ENCODE results near the gene NLRC3. TPM values are rescaled to one million over a fixed set of nuclear protein-coding genes. Genes with fewer than 3 reads are reported as not detected.

NLRC3 gene
- total RNA-seq, 1 experiment from 2014 or later = 0.26 TPM

DNA sequence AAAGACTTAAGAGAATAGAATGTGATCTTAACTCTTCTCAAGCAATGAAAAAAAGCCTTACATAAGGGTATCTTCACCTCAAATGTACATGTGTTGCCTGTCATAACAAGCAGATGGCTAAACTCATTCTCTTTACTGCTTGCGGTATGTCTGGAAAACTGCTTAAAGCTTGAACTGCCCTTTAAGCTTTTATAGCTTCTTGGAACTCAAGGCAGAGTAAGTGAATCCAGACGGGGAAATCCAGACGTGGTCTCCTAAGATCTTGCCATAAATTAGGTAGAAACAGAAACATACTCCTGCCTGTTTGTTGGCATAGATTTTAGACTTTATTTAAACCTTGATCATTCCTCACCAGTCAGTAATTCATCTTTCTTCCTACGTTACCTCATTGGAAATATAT is 56.8 kb downstream of the NLRC3 start:
- ATAC-seq (no peak), DNase-seq (ENCODE audit: low read depth, low spot score) (no peak)
- BruUV-seq (replicated peaks) = no TSS peak
- no peak overlapping the region for H3K4me3 ChIP-seq (ENCODE audit: low read depth in 2 of 2, low read length in 2 of 2)
- H3K27me3 ChIP-seq (ENCODE audit: control insufficient read depth, insufficient read depth, low read length) = no peaks in the 10 kb centered on the region
- POLR2A ChIA-PET = interaction anchor here (0.6 kb wide), 1 partner anchor 392 kb away, joined by 3 read pairs; no protein-coding TSS in a partner anchor
- no peaks in the 10 kb centered on the region for H3K4me1 ChIP-seq (ENCODE audit: control insufficient read depth, insufficient read depth, low read length)
- CTCF ChIA-PET = no interaction called here
- no peak for TF ChIP-seq CTCF (IDR thresholded peaks at IDR 0.05)
- TF ChIP-seq TCF7L2 (IDR thresholded peaks at IDR 0.05; ENCODE audit: low read depth, low read length) = no peak
- no peak for TF ChIP-seq POLR2AphosphoS5 (IDR thresholded peaks at IDR 0.05; ENCODE audit: low read depth, low read length)
- H3K36me3 ChIP-seq (ENCODE audit: control insufficient read depth, insufficient read depth, low read length) = peaks cover 4% of the 10 kb centered on the region
- no peak overlapping the region for H3K27ac ChIP-seq (ENCODE audit: low read length)
- intact Hi-C loops (cut with micrococcal nuclease; ENCODE audit: unreplicated experiment) (no loop called here), in situ Hi-C loops (cut with HindIII; ENCODE audit: low pct_unique_long_range_greater_than_20kb, low sequenced_read_pairs) (no loop called here)
- no peaks in the 10 kb centered on the region for H3K9me3 ChIP-seq (ENCODE audit: control insufficient read depth, insufficient read depth, low read depth, low read length)

- TF ChIP-seq POLR2AphosphoS5 (IDR thresholded peaks at IDR 0.05; ENCODE audit: low read depth, low read length) (no peak), CTCF (IDR thresholded peaks at IDR 0.05) (no peak), SIN3A (IDR thresholded peaks at IDR 0.05; ENCODE audit: borderline replicate concordance, insufficient read depth, low read depth, low read length) (no peak), TCF7L2 (IDR thresholded peaks at IDR 0.05; ENCODE audit: low read depth, low read length) (no peak)
- TF ChIP-seq, protein P1, sequence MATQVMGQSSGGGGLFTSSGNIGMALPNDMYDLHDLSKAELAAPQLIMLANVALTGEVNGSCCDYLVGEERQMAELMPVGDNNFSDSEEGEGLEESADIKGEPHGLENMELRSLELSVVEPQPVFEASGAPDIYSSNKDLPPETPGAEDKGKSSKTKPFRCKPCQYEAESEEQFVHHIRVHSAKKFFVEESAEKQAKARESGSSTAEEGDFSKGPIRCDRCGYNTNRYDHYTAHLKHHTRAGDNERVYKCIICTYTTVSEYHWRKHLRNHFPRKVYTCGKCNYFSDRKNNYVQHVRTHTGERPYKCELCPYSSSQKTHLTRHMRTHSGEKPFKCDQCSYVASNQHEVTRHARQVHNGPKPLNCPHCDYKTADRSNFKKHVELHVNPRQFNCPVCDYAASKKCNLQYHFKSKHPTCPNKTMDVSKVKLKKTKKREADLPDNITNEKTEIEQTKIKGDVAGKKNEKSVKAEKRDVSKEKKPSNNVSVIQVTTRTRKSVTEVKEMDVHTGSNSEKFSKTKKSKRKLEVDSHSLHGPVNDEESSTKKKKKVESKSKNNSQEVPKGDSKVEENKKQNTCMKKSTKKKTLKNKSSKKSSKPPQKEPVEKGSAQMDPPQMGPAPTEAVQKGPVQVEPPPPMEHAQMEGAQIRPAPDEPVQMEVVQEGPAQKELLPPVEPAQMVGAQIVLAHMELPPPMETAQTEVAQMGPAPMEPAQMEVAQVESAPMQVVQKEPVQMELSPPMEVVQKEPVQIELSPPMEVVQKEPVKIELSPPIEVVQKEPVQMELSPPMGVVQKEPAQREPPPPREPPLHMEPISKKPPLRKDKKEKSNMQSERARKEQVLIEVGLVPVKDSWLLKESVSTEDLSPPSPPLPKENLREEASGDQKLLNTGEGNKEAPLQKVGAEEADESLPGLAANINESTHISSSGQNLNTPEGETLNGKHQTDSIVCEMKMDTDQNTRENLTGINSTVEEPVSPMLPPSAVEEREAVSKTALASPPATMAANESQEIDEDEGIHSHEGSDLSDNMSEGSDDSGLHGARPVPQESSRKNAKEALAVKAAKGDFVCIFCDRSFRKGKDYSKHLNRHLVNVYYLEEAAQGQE (IDR thresholded peaks at IDR 0.05; ENCODE audit: insufficient read depth in 1 of 2, low read depth in 2 of 2, low read length in 1 of 2) = no peak
- ChIA-PET CTCF (no interaction called here), POLR2A (interaction anchor here (0.6 kb wide), 2 partner anchors 119 to 391 kb away, joined by 3 read pairs; partner anchors contain the start of genes ZNF174 and ZSCAN32)
- H3K4me3 ChIP-seq (ENCODE audit: low read depth in 2 of 2, low read length in 2 of 2) = no peak overlapping the region
- H3K27ac ChIP-seq (ENCODE audit: low read length) = no peak overlapping the region
- BruUV-seq (replicated peaks) = no TSS peak
- no peaks in the 10 kb centered on the region for H3K27me3 ChIP-seq (ENCODE audit: control insufficient read depth, insufficient read depth, low read length)
- no peaks in the 10 kb centered on the region for H3K4me1 ChIP-seq (ENCODE audit: control insufficient read depth, insufficient read depth, low read length)
- intact Hi-C loops (cut with micrococcal nuclease; ENCODE audit: unreplicated experiment) (no loop called here), in situ Hi-C loops (cut with HindIII; ENCODE audit: low pct_unique_long_range_greater_than_20kb, low sequenced_read_pairs) (no loop called here)
- DNase-seq (ENCODE audit: low read depth, low spot score) = no peak
- no peaks in the 10 kb centered on the region for H3K9me3 ChIP-seq (ENCODE audit: control insufficient read depth, insufficient read depth, low read depth, low read length)
- H3K36me3 ChIP-seq (ENCODE audit: control insufficient read depth, insufficient read depth, low read length) = peaks cover 4% of the 10 kb centered on the region
- no peak for ATAC-seq
Observed at GRCh38 chr16:3519581-3519980, 57.6 kb downstream of the NLRC3 start.

Data from Panc1 (cell line).